ENCODE measurements around the gene GSTM5. TPM values are rescaled to one million over a fixed set of nuclear protein-coding genes. Genes with fewer than 3 reads are reported as not detected.
"Not testable (repeated sequence)": the region's sequence is repeated elsewhere in the genome, so short reads cannot be mapped to it uniquely, and the experiment has no call there.

The GSTM5 gene
- polyA plus RNA-seq, 1 experiment, result 12.5 TPM

GRCh38 chr1:109687641-109688499 is 24.2 kb upstream of the GSTM5 start, which contains the start of gene GSTM1:
GSTM1 (plus strand) TSS chr1:109687817; CDS start chr1:109687874, 57 bp downstream.
- ChIA-PET CTCF (no interaction called here), POLR2A (no interaction called here)
- no peaks in the 10 kb centered on the region for H3K9me3 ChIP-seq (ENCODE audit: control insufficient read depth, insufficient read depth, low read length)
- TF ChIP-seq CTCF (IDR thresholded peaks at IDR 0.05; ENCODE audit: low read depth, low read length), result no peak
- H3K27me3 ChIP-seq (ENCODE audit: control insufficient read depth, insufficient read depth, low read length), result no peaks in the 10 kb centered on the region
- DNase-seq (ENCODE audit: low read depth, low spot score), result no peak
- H3K4me3 ChIP-seq (ENCODE audit: low read depth, low read length), result no peak within 1 kb of the TSS
- H3K27ac ChIP-seq (ENCODE audit: low read depth, low read length), result no peak within 1 kb of the TSS

GRCh38 chr1:109689844-109690405 is 22.1 kb upstream of the GSTM5 start:
- H3K4me3 ChIP-seq (ENCODE audit: low read depth, low read length), result no peak overlapping the region
- CTCF ChIA-PET, result no interaction called here
- no peak for DNase-seq (ENCODE audit: low read depth, low spot score)
- H3K9me3 ChIP-seq (ENCODE audit: control insufficient read depth, insufficient read depth, low read length), result no peaks in the 10 kb centered on the region
- no peak overlapping the region for H3K27ac ChIP-seq (ENCODE audit: low read depth, low read length)
- POLR2A ChIA-PET, result no interaction called here
- no peaks in the 10 kb centered on the region for H3K27me3 ChIP-seq (ENCODE audit: control insufficient read depth, insufficient read depth, low read length)
- no peak for TF ChIP-seq CTCF (IDR thresholded peaks at IDR 0.05; ENCODE audit: low read depth, low read length)

GRCh38 chr1:109691759-109692158 is 20.3 kb upstream of the GSTM5 start:
- no peaks in the 10 kb centered on the region for H3K9me3 ChIP-seq (ENCODE audit: control insufficient read depth, insufficient read depth, low read length)
- no peak overlapping the region for H3K27ac ChIP-seq (ENCODE audit: low read depth, low read length)
- H3K27me3 ChIP-seq (ENCODE audit: control insufficient read depth, insufficient read depth, low read length), result no peaks in the 10 kb centered on the region
- no peak for DNase-seq (ENCODE audit: low read depth, low spot score)
- CTCF ChIA-PET, result no interaction called here
- POLR2A ChIA-PET, result no interaction called here
- H3K4me3 ChIP-seq (ENCODE audit: low read depth, low read length), result no peak overlapping the region
- TF ChIP-seq CTCF (IDR thresholded peaks at IDR 0.05; ENCODE audit: low read depth, low read length), result no peak

- H3K27ac ChIP-seq (ENCODE audit: low read depth, low read length); H3K27me3 ChIP-seq (ENCODE audit: control insufficient read depth, insufficient read depth, low read length); POLR2A ChIA-PET; H3K9me3 ChIP-seq (ENCODE audit: control insufficient read depth, insufficient read depth, low read length); H3K4me3 ChIP-seq (ENCODE audit: low read depth, low read length); CTCF ChIA-PET; DNase-seq (ENCODE audit: low read depth, low spot score): not testable (repeated sequence)
Measured at GRCh38 chr1:109694400-109694799, 17.7 kb upstream of the GSTM5 start.

- H3K27ac ChIP-seq (ENCODE audit: low read depth, low read length); H3K27me3 ChIP-seq (ENCODE audit: control insufficient read depth, insufficient read depth, low read length); H3K4me3 ChIP-seq (ENCODE audit: low read depth, low read length); CTCF ChIA-PET; DNase-seq (ENCODE audit: low read depth, low spot score); POLR2A ChIA-PET; H3K9me3 ChIP-seq (ENCODE audit: control insufficient read depth, insufficient read depth, low read length): not testable (repeated sequence)
Measured at GRCh38 chr1:109695138-109695537, 16.9 kb upstream of the GSTM5 start.

- ChIA-PET POLR2A (no interaction called here), CTCF (no interaction called here)
- Histone ChIP-seq H3K27me3 (ENCODE audit: control insufficient read depth, insufficient read depth, low read length) (no peaks in the 10 kb centered on the region), H3K27ac (ENCODE audit: low read depth, low read length) (no peak overlapping the region), H3K4me3 (ENCODE audit: low read depth, low read length) (no peak overlapping the region), H3K9me3 (ENCODE audit: control insufficient read depth, insufficient read depth, low read length) (no peaks in the 10 kb centered on the region)
- DNase-seq (ENCODE audit: low read depth, low spot score), result no peak
- no peak for TF ChIP-seq CTCF (IDR thresholded peaks at IDR 0.05; ENCODE audit: low read depth, low read length)
Measured at GRCh38 chr1:109697066-109697465, 15.0 kb upstream of the GSTM5 start.

GRCh38 chr1:109697861-109698260 is 14.2 kb upstream of the GSTM5 start:
- CTCF ChIA-PET; H3K27me3 ChIP-seq (ENCODE audit: control insufficient read depth, insufficient read depth, low read length); H3K4me3 ChIP-seq (ENCODE audit: low read depth, low read length); H3K9me3 ChIP-seq (ENCODE audit: control insufficient read depth, insufficient read depth, low read length); POLR2A ChIA-PET; H3K27ac ChIP-seq (ENCODE audit: low read depth, low read length); DNase-seq (ENCODE audit: low read depth, low spot score): not testable (repeated sequence)

GRCh38 chr1:109702940-109703339 is 9.1 kb upstream of the GSTM5 start:
- CTCF ChIA-PET; POLR2A ChIA-PET; H3K27ac ChIP-seq (ENCODE audit: low read depth, low read length); H3K9me3 ChIP-seq (ENCODE audit: control insufficient read depth, insufficient read depth, low read length); H3K4me3 ChIP-seq (ENCODE audit: low read depth, low read length); DNase-seq (ENCODE audit: low read depth, low spot score); H3K27me3 ChIP-seq (ENCODE audit: control insufficient read depth, insufficient read depth, low read length): not testable (repeated sequence)

All from AG04450 (cell line).